HG03460 (cell line): Measurements from ENCODE around the gene RASIP1.
"Not testable (repeated sequence)": the region's sequence is repeated elsewhere in the genome, so short reads cannot be mapped to it uniquely, and the experiment has no call there.

ENCODE experiments used
- ATAC-seq: cut with Tn5 transposase; IDR thresholded peaks from one replicate; pipeline ENCODE4 v1.9.1; 2021; ENCODE audit not compliant: unreplicated experiment

RASIP1 gene

GRCh38 chr19:48740164-48740972 is at the start of gene RASIP1:
RASIP1 (minus strand) TSS chr19:48740610; CDS start chr19:48740282, 328 bp downstream.
- no peak for ATAC-seq

- ATAC-seq, result not testable (repeated sequence)
These were observed 46.9 kb upstream of the RASIP1 start for GRCh38 chr19:48787331-48787730.

- ATAC-seq, result not testable (repeated sequence)
These were observed 46.0 kb upstream of the RASIP1 start for GRCh38 chr19:48786422-48786821.

GRCh38 chr19:48784527-48784926 is 44.1 kb upstream of the RASIP1 start:
- ATAC-seq, result no peak

GRCh38 chr19:48780631-48781391 is 40.4 kb upstream of the RASIP1 start:
- ATAC-seq, result no peak

GRCh38 chr19:48779636-48780035 is 39.2 kb upstream of the RASIP1 start:
- ATAC-seq, result no peak

- no peak for ATAC-seq
These were observed 37.3 kb upstream of the RASIP1 start for GRCh38 chr19:48777720-48778119.

GRCh38 chr19:48777139-48777538 is 36.7 kb upstream of the RASIP1 start:
- no peak for ATAC-seq

GRCh38 chr19:48772503-48772953 is 32.1 kb upstream of the RASIP1 start:
- ATAC-seq, result no peak

GRCh38 chr19:48770734-48771472 is 30.5 kb upstream of the RASIP1 start:
- no peak for ATAC-seq

GRCh38 chr19:48770266-48770665 is 29.9 kb upstream of the RASIP1 start:
- ATAC-seq, result no peak

- no peak for ATAC-seq
These were observed 28.7 kb upstream of the RASIP1 start for GRCh38 chr19:48768994-48769713.

- ATAC-seq, result not testable (repeated sequence)
These were observed 27.9 kb upstream of the RASIP1 start for GRCh38 chr19:48768171-48768753.

- ATAC-seq, result not testable (repeated sequence)
These were observed 25.4 kb upstream of the RASIP1 start for GRCh38 chr19:48765816-48766215.

GRCh38 chr19:48760504-48761205 is 20.2 kb upstream of the RASIP1 start:
- no peak for ATAC-seq

- no peak for ATAC-seq
These were observed 17.3 kb upstream of the RASIP1 start for GRCh38 chr19:48757741-48758144.

GRCh38 chr19:48757089-48757675 is 16.8 kb upstream of the RASIP1 start:
- ATAC-seq, result no peak

- ATAC-seq, result no peak
These were observed 16.3 kb upstream of the RASIP1 start for GRCh38 chr19:48756686-48757085.

GRCh38 chr19:48756212-48756611 is 15.8 kb upstream of the RASIP1 start:
- no peak for ATAC-seq
